Prostate gland (tissue), 2 donors: ENCODE data around the gene EPN3. TPM values are rescaled to one million over a fixed set of nuclear protein-coding genes. Genes with fewer than 3 reads are reported as not detected.

ENCODE experiments used
- DNase-seq: peaks from one replicate; pipeline ENCODE4 v3.0.0-alpha.2; 2019; ENCODE audit warnings: low spot score
- H3K27ac ChIP-seq, 2 donors: fragments of 200-600 bp; sonication (generic); 2 replicates each; pipeline ENCODE4 v1.5.1; 2017 to 2019
- H3K27me3 ChIP-seq: fragments of 200-600 bp; sonication (generic); replicated peaks from 2 replicates; pipeline ENCODE4 v1.5.1; 2019; ENCODE audit not compliant: insufficient read depth
- H3K36me3 ChIP-seq, 2 donors: fragments of 200-600 bp; sonication (generic); 1 replicate in 1 of 2; 2 replicates in 1 of 2; pipeline versions ENCODE4 v1.5.1 to v1.8.1; 2017 to 2019
- H3K4me1 ChIP-seq: fragments of 200-600 bp; sonication (generic); replicated peaks from 2 replicates; pipeline ENCODE4 v1.5.1; 2019
- H3K4me3 ChIP-seq, 2 donors: fragments of 200-600 bp; sonication (generic); 2 replicates each; pipeline ENCODE4 v1.5.1; 2017 to 2019
- H3K9me3 ChIP-seq: fragments of 200-600 bp; sonication (generic); 2 replicates; pipeline ENCODE4 v1.5.1; 2017
- CTCF ChIP-seq, 4 experiments: fragments of 200-600 bp in 2 of 4; fragments of 450-650 bp in 2 of 4; sonication (generic) in 2 of 4; IDR thresholded peaks; 1 replicate in 3 of 4; 2 replicates in 1 of 4; pipeline ENCODE4 v1.5.1; 2016 to 2019; ENCODE audit warnings: antibody characterized with exemption in 4 of 4, mild to moderate bottlenecking in 2 of 4, moderate library complexity in 2 of 4
- POLR2A ChIP-seq: fragments of 450-650 bp; IDR thresholded peaks from one replicate; pipeline ENCODE4 v1.6.1; 2016; ENCODE audit warnings: antibody characterized with exemption, mild to moderate bottlenecking
- POLR2AphosphoS5 ChIP-seq: sonication (generic); formaldehyde crosslinking; IDR thresholded peaks from one replicate; pipeline ENCODE4 v1.6.1; 2017; ENCODE audit warnings: antibody characterized with exemption
- WGBS: methylation state at CpG from one replicate; pipeline ENCODE4 v1.1.5; 2018; 5-methylcytosine and 5-hydroxymethylcytosine counted together
- intact Hi-C: fragments of 100-400 bp; cut with DNase I; formaldehyde crosslinking; loops from one replicate; pipeline ENCODE4 v1.14.2; 2022
- total RNA-seq, 2 donors: library from RNA; depleted of rRNA; stranded (reverse); fragments of >200 nt; gene quantifications; one replicate each; pipeline ENCODE4 v1.1.0, GENCODE V29; 2016

EPN3 gene
- total RNA-seq, 2 donors from 2014 or later = 60.8 to 108 TPM

DNA sequence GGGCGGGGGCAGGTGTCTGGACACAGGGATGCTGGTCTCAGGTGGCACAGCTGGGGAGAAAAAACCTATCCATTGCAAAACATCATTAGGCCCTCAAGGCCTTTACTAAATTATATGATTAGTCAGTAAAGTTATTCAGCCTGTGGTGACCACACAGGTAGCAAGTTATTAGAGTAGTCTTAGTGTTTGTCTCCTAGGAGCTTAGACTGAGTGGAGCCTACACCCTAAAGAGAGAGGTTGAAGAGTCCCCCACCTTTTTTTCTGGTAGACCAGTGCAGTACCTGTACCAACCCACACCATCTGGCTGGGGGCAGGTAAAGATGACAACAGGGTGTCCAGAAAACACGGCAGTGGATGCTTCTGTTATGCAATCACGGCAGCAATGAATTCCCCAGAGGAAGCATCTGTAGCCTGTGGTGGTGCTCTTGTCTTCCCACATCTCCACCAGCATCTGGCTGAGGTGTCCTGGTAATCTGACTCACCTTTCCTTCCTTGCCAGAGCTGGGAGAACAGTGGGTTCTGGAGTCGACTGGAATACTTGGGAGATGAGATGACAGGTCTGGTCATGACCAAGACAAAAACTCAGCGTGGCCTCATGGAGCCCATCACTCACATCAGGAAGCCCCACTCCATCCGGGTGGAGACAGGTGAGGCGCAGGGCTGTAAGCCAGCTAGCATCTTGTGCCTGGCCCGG, 13.2 kb upstream of the EPN3 start:
- H3K27ac ChIP-seq = peak overlapping the region in 1 of 2 donors; percentile 20

GRCh38 chr17:50520483-50520882, 12.1 kb upstream of the EPN3 start:
- no peak for TF ChIP-seq CTCF (IDR thresholded peaks at IDR 0.05)
- TF ChIP-seq POLR2AphosphoS5 = no peak
- TF ChIP-seq POLR2A = no peak
- no peak for DNase-seq
- Histone ChIP-seq H3K4me3 (no peak overlapping the region), H3K4me1 (peaks cover 4% of the 10 kb centered on the region), H3K36me3 (no peaks in the 10 kb centered on the region), H3K9me3 (no peaks in the 10 kb centered on the region), H3K27me3 (no peaks in the 10 kb centered on the region), H3K27ac (no peak overlapping the region)
- 86% methylated on average over 2 of the region's 2 CpGs for WGBS
- intact Hi-C loops = no loop called here

More for the DNA sequence above, 13.2 kb upstream of the EPN3 start:
- H3K9me3 ChIP-seq = no peaks in the 10 kb centered on the region
- TF ChIP-seq POLR2A (no peak), CTCF (IDR thresholded peaks at IDR 0.05) (no peak), POLR2AphosphoS5 (no peak)
- no peak for DNase-seq
- H3K27me3 ChIP-seq = no peaks in the 10 kb centered on the region
- intact Hi-C loops = no loop called here
- no peaks in the 10 kb centered on the region for H3K36me3 ChIP-seq
- peaks cover 4% of the 10 kb centered on the region for H3K4me1 ChIP-seq
- H3K4me3 ChIP-seq = no peak overlapping the region
- WGBS = 80% methylated on average over 8 of the region's 8 CpGs

DNA sequence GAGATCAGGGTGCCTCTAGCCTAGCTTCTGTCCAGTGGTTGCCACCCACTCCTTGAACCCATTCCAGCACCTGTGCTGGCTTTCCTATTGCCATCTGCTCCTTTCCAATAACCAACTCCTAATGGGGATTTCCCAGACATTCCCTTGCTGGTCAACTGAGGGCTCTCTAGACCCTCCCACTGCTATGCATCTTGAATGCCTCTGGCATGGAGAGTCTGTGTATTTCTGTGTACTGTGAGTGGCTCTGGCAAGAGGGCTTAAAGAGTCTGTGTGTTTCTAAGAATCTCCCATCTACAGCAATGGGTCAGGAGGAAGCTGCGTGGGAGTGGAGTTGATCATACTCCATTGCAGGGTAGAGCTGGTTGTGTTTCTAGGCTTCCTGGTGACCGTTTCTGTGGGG, 11.0 kb upstream of the EPN3 start:
- H3K27ac ChIP-seq = no peak overlapping the region
- intact Hi-C loops = no loop called here
- TF ChIP-seq POLR2AphosphoS5 (no peak), POLR2A (no peak), CTCF (IDR thresholded peaks at IDR 0.05) (no peak)
- 88% methylated on average over 2 of the region's 2 CpGs for WGBS
- H3K36me3 ChIP-seq = no peaks in the 10 kb centered on the region
- no peaks in the 10 kb centered on the region for H3K27me3 ChIP-seq
- DNase-seq = no peak
- H3K4me1 ChIP-seq = peaks cover 4% of the 10 kb centered on the region
- no peaks in the 10 kb centered on the region for H3K9me3 ChIP-seq
- no peak overlapping the region for H3K4me3 ChIP-seq

- H3K4me3 ChIP-seq = no peak overlapping the region
- no peaks in the 10 kb centered on the region for H3K9me3 ChIP-seq
- no peak overlapping the region for H3K27ac ChIP-seq
- 84% methylated on average over 10 of the region's 10 CpGs for WGBS
- no peak for DNase-seq
- intact Hi-C loops = no loop called here
- no peaks in the 10 kb centered on the region for H3K27me3 ChIP-seq
- TF ChIP-seq CTCF (IDR thresholded peaks at IDR 0.05) (no peak), POLR2A (no peak), POLR2AphosphoS5 (no peak)
- no peaks in the 10 kb centered on the region for H3K36me3 ChIP-seq
- peaks cover 4% of the 10 kb centered on the region for H3K4me1 ChIP-seq
Observed at GRCh38 chr17:50522766-50523165, 9.8 kb upstream of the EPN3 start.

GRCh38 chr17:50523208-50523607, 9.3 kb upstream of the EPN3 start:
- Histone ChIP-seq H3K4me1 (peaks cover 4% of the 10 kb centered on the region), H3K27me3 (no peaks in the 10 kb centered on the region), H3K9me3 (no peaks in the 10 kb centered on the region), H3K4me3 (no peak overlapping the region), H3K36me3 (no peaks in the 10 kb centered on the region), H3K27ac (no peak overlapping the region)
- WGBS = 47% methylated on average over 2 of the region's 2 CpGs
- peak; percentile 72 for DNase-seq
- TF ChIP-seq POLR2AphosphoS5 = peak; percentile 52
- TF ChIP-seq POLR2A = no peak
- intact Hi-C loops = no loop called here
